GM21447 (cell line): ENCODE data around the gene TNFRSF17.

Source experiments
- ATAC-seq: cut with Tn5 transposase; IDR thresholded peaks from one replicate; pipeline ENCODE4 v1.9.1; 2021; ENCODE audit not compliant: unreplicated experiment

Gene TNFRSF17

GRCh38 chr16:12000032-12000431 lies 35.0 kb downstream of the TNFRSF17 start:
- no peak for ATAC-seq

GRCh38 chr16:12002447-12003006 lies 37.5 kb downstream of the TNFRSF17 start:
- no peak for ATAC-seq

GRCh38 chr16:12006637-12007036 lies 41.6 kb downstream of the TNFRSF17 start:
- ATAC-seq = no peak

- no peak for ATAC-seq
Observed at GRCh38 chr16:12009462-12009861, 44.5 kb downstream of the TNFRSF17 start.

- ATAC-seq = no peak
Observed at GRCh38 chr16:12009922-12010321, 44.9 kb downstream of the TNFRSF17 start.

DNA sequence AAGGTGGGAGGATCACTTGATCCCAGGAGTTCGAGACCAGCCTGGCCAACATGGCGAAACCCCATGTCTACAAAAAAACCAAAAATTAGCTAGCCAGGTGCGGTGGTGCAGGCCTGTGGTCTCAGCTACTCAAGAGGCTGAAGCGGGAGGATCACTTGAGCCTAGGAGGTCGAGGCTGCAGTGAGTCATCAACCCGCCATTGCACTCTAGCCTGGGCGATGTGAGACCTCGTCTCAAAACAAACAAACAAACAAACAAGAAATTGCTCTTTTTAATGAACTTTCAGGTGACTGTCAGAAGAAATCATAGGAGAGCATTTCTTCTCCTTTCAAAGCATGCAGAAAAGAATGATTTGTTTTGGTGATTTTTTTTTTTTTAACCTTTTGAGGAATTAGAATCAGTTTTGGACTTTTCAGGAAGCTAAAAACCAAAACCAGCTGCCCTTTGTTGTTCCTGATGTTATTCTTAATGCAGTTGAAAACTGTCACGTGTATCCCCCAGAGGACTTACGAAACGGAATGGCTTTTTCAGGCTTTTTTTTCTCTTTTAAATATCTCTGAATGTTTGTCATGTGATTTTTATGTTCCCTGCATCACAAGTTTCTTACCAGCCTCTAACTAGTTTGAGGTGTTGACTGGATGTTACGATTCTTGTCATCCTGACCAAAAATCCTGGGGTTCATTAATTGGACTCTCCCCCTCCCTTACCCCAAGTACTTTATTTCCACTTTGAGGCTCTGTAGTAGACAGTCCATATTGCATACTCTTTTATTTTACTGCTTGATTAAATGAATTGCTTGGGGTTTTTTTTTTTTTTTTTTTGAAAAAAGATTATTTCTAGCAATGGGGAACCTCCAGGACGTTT lies 45.6 kb downstream of the TNFRSF17 start:
- ATAC-seq = no peak

DNA sequence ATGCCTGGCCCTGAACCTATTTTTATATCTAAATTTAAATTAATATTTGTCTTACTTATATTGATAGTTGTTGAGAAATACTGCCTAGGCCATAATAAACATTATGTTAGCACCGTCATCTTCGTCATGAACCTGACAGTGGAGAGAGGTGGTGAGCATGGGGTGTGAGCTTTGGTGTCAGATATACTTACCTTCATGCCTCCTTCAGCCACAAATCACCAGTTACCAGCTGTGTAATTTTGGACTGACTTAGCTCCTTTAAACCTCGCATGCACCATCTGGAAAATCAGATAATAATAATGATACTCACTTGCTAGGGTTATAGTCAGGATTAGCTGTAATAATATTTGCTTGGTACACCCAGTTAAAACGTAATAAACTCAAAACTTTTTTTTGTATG lies 46.6 kb downstream of the TNFRSF17 start:
- no peak for ATAC-seq

- ATAC-seq = no peak
Observed at GRCh38 chr16:12016291-12016947, 51.4 kb downstream of the TNFRSF17 start.

DNA sequence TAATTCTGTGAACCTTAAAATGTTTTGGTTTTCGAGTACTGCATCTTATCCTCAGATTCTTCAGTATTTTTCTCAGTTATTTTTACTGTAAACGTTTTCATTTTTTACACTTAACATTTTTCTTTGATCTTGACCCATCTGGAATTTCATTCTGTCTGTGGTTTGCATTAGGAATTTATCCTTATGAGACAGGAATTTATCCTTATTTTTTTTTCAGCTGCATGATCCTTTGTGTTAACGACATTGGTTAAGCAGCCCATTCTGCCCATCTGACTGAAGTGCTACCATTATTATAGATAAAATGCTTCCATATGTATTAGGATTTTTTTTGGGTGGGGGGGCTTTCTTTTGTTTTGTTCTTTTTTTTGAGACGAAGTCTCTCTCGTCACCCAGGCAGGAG lies 52.5 kb downstream of the TNFRSF17 start:
- ATAC-seq = no peak
